AG08395 (cell line): ENCODE data around the gene MARCO.
"Not testable (repeated sequence)": the region's sequence is repeated elsewhere in the genome, so short reads cannot be mapped to it uniquely, and the experiment has no call there.

ENCODE experiments used
- DNase-seq: peaks from one replicate; pipeline ENCODE4 v3.0.0; 2012; ENCODE audit warnings: mixed read lengths, low spot score

MARCO gene

DNA sequence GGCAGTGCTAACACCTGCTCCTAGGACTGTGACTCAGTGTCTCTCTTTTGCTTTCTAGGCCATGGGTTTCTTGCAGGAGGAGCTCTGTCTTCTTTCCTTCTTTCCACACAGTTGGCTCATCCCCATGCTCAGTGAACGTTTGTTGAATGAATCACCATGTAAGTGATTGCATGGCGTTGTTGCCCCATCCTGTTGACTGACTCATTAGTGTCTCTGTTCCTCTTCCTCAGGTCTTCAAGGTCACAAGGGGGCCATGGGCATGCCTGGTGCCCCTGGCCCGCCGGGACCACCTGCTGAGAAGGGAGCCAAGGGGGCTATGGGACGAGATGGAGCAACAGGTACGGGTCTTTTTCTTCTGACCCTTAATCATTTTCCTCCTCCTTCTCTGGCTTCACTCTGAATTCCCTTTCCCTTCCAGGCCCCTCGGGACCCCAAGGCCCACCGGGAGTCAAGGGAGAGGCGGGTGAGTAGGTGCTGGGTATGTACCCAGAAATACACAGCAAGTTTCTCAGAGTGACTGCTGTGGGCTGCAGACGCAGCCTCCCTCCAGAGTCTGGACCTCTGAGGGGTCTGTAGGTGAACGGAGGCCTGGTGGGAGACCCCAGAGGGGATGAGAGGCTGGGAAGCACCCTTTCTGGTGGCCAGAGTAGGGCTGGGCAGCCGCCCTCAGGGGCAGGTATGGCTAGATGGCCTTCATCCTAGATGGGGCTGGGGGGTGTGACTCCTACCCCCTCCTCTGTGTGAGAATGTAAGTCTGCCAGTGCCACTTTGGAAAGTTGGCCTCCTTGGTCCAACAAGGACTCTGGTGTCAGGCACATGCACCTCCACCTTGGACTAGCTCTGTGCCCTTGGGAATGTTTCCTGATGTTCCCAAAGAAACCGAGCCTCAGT, 32.4 kb downstream of the MARCO start:
- peak; percentile 79 for DNase-seq

DNA sequence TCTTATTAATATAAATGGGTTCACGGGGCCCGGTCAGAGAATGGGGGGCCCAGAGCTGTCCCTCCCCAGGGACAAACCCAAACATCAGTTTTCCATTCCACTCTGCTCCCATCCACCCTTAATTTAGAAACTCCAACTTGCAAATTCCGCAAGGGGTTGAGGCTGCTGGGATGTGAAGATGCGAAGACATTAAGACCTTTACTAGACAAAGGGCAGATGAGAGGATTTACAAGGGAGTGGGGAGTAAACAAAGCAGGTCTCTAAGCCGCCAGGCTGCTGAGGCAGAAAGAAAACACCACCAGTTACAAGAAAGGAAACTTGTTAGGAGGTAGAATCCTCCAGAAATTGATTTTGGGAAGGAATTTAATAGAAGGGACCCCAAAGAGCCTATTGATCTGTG, 33.1 kb downstream of the MARCO start:
- no peak for DNase-seq

DNA sequence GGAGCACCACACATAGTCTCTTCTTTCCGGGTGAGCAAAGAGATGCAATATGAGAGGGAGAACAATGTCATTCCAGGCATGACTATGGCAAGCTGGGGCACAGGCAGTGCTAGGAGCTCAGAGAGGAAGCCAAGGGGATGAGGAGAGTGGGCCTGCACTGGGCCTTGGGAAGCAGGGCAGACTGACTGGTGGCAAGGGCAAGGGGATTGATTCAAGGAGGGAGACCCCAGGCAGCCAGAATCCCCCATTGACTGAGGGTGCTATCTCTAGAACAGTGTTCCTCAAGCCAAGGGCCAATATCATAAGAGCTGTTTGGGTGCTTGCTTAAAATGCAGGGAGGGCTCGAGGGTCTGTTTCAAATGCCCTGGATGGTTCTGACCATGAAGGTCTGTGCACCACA, 36.1 kb downstream of the MARCO start:
- DNase-seq = no peak

DNA sequence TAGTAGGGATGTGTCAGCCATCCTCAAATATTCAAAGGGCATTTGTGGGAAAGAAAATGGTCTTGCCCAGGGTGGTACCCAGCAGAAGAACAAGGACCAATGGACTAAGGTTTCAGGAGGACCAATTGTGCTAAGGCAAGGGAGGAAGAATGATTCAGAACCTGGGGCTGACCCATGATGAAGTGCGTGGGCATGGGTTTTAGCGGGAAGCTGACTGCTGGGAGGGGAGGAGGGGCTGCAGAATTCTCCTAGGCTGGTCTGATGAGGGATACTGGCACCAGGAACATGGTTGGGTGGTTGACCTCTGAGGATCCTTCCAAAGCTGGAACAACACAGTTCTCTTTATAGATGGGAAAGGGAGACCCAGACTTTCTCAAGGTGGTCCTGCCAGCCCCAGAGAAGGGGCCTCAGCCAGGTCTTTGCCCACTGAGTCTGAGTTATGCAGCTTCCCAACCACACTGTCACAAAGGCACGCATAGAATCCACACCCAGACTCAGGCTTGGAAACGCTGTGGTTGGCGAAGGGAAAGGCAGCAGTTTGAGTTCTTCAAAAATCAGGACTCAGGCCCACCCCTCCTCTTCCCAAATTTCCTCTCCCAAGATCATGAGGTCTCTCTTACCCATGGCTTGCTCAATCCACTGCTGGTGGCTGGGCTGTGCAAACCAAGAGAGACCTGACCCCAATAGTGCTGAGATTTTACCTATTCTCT, 37.3 kb downstream of the MARCO start:
- no peak for DNase-seq

DNA sequence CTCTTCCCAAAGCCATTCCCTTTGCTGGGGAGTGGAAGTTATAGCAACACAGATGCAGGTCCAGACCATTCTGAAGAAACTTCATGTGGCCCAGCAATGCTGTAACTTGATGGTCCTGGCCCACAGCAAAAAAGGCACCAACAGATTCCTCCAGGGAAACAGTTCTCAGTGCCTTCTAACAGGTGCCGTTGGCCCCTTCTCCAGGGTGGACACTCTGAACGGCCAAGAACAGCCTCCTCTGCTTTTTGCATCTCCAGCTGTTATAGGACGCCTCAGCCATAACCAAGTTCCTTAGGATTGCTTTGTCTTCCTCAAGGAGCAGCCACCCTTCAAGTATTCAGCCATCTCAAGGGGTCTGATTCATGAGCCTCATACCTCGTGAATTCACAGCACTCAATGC, 38.0 kb downstream of the MARCO start:
- no peak for DNase-seq

DNA sequence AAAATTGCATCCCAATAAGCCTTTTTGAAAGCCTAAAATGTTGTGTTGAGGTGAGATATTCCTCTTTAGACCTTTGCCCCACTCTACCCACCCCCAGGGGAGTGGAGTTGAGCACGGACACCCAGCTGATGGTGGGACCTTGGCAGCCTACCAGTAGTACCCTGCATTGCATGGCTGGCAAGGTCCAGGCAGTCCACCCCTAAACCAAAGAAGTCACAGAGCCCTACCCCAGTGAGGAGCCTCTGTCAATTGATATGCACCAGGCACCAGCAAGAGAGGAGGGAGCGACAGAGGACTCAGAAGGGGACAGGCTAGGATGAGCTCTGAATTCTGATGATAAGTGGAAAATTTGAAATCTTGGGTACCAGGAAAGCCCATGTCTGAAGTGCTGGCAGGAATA, 38.6 kb downstream of the MARCO start:
- DNase-seq = no peak

DNA sequence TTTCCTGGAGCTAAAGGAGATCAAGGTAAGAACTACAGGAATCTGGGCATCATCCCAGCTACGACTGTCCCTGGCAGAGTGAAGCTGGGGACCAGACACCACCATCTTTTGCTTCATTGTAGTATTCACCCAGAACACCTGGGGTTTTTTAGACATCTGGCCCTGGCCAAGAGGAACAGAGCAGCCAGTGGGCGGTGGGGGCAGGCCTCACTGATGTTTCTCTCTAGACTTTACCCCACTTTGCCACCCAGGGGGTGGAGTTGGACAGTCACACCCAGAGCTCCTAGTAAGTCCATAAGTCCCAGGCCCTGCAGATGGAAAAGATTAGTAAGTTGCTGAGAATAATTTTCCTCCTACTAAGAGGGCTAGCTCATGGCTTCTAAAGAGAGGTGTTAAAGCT, 39.6 kb downstream of the MARCO start:
- no peak for DNase-seq

DNA sequence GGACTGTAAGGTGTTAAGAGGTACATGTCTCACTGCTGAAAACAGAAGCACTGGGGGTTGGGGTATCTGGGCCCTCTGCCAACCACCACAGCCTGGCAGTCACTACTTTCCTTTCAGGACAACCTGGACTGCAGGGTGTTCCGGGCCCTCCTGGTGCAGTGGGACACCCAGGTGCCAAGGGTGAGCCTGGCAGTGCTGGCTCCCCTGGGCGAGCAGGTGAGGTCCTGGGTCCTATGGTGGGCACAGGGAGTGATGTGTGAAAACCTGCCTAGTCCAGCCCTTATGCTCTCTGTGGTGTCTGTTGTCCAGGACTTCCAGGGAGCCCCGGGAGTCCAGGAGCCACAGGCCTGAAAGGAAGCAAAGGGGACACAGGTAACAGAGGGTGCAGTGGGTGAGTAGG, 40.0 kb downstream of the MARCO start:
- DNase-seq = no peak

DNA sequence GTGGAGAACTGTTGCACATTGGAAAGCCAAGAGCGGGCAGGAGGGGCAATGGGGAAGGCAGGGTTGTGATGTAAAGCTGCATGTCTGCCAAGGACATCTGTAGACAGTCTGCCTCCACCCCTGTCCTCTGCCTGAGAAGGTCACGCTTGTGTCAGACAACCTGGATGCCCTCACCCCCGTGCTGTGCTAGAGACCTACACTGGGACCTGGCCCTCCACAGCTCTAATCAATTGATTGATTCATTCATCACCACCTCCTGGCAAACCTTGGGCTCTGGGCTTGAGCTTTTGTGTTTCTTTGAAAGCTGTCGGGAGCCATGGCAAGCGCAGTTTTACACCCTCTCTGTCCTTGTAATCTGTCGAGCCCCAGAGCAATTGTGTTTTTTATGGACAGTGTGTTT, 41.1 kb downstream of the MARCO start:
- no peak for DNase-seq

DNA sequence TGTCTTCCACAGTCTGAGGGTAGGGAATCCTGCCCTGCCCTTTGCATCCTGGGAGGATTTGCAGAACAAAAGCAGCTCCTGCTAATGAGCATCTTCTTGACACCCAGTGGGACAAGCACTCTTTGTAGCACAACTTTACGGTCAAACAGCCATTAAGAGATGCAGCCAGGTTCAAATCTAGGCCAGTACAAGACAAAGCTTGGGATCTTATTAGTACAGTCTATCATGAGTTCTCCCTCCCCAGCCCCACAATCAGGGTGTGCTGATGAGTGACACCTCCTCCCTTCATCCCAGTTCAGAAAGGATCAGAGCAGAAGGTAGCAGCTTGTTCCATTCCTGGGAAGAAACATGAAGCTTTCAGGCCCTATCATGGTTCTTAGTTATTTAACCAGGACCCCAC, 41.9 kb downstream of the MARCO start:
- no peak for DNase-seq

DNA sequence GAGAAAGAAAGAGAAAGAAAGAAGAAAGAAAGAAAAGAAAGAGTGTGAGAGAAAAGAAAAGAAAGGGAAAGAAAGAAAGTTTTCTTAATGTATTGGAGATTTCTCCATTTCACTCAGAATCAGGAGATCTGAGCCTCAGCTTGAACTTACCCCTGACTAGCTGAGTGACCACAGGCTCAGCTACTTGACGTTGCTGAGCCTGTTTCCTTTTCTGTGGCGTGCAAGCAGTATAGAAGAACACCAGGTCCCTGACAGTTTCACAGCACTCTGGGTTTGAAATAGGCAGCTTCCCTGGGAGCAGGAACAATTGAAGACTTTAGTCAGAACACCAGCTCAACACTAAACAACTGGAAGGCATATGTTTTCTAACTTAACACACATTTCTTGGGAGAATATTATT, 44.7 kb downstream of the MARCO start:
- no peak for DNase-seq

DNA sequence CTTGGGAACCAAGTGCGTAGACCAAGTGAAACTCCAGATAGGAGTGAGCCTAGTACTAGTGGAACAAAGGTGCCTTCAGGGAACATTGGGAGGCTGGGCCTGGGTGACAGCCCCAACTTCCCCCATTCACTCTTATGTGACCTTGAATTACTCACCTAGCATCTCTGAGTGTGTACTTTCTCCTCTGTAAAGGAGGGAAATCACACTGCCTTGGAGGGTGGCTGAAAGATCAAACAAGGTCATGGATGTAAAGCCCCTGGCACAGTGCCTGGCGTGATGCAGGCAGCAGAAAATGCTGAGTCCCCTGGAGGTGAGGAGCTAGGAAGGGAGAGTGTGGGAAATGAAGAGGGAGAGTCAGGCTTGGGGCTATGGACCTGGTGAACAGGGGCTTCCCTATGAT, 45.9 kb downstream of the MARCO start:
- no peak for DNase-seq

DNA sequence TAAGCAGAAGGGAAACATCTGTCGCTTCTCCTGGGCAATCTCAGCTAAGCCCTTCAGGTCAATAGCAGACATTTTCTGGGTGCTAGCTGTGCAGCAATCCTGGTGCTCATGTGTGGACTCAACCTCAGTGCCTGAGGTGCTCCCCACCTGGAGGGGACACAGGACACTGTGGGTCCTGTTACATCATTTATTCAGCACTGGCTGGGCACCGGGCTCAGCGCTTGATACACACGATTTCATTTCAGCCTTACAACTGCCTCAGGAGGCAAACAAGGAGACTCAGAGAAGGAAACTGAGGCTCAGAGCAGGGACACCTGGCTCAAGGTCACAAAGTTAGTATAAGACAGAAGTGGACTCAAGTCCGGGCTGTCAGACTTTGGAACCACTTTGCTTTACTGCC, 46.7 kb downstream of the MARCO start:
- DNase-seq = no peak

DNA sequence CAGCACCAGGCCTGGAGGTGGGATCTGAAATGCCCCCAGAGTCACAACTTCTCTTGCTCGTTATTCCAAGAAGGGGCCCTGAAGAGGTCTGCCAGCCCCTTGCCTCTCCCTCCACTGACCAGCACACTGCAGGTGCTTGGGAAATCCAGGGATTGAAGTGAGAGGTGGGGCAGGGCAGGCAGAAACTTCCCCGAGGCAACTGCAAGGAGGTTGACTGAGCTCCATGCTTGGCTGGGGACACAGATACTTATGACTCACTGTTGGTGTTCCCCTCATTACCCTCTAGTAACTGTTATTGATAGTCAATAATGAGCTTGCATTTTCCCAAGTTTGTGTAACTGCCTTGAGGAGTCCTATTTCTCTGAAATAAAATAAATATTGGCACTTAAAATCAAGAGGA, 47.5 kb downstream of the MARCO start:
- no peak for DNase-seq

DNA sequence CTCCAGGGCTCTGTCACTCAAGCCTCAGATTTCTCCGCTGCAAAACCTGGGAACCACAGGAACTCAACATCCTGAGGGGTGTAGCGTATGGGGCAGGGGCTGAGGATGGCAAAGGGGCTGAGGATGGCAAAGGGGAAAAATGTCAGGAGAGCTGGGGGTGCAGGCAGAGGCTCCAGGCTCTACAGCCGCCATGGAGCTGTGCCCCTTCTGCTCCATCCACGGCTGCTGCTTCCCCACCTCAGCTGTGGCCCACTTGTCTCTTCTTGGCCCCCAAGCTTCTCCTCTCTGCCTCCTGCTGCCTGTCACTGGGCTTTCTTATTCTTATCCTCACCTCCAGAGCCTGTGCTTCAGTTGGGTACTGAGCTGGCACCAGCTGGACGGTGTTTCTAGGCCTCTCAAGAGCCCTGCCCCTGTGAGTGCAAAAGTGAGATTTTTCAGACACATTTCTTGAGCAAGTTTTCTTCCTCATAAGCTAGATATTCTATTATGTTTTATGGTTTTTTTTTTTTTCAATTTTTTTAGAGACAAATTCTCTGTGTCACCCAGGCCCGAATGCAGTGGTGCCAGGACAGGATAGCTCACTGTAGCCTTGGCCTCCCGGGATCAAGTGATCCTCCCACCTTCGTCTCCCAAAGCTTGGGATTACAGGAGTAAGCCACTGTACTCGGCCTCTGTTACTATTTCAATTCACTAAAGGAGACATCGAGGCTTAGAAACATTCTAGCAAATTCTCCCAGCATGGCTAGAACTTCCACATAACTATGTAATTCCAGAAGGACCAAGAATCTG, 49.0 kb downstream of the MARCO start:
- no peak for DNase-seq

DNA sequence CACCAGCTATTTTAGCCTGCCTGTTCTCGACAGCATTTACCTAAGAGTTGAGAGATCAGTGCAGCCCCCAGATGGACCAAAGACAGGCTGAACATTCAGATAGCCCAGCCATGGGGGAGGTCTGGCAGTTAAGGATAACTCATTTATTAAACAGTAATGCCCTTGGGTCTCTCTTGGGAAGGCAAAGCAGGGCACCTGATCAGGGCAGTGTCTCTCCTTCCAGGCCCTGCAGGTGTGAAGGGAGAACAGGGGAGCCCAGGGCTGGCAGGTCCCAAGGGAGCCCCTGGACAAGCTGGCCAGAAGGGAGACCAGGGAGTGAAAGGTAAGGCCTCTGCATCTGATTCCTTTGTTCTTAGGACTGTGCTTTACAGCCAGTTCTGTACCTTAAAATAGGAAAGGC, 49.6 kb downstream of the MARCO start:
- no peak for DNase-seq

DNA sequence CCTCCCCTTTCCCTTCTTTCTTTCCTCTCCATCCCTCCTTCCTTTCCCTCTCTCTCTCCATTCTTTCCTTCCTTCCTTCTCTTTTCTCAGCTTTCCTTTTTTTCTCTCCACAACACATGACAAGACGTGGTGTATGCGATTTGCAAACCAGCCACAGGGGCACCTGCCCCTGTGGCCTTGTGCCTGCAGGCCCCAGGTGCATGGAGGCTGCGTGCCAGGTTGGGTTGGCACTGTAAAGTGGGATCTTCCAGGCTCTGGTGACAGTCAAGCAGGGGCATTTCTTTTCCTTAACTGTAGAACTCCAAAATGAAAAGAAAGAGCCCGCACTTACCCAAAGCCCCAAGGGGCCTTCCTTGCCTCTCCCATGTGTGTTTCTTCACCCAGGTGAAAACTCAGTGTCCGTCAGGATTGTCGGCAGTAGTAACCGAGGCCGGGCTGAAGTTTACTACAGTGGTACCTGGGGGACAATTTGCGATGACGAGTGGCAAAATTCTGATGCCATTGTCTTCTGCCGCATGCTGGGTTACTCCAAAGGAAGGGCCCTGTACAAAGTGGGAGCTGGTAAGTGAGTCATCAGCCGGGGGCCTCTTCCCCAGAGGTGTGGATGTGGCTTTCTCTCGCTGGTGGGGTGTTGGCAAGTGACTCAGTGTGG, 50.9 kb downstream of the MARCO start:
- no peak for DNase-seq

DNA sequence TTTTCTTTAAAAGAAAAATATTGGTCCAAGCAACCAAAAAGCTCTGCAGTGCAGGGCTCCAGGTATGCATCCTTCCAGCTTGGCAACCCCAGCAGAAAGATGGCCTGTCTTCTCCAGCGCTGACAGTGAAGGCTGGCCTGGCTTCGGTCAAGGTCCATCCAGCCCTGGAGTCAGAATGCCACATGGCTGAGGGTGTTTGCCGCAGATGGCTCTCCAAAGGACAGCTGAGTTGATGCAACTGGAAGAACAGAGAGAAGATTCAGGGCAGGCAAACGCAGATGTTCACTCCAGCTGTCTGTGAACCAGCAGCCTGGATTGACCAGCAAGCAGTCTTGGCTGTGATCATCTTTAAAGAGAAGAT, 51.4 kb downstream of the MARCO start:
- no peak for DNase-seq

DNA sequence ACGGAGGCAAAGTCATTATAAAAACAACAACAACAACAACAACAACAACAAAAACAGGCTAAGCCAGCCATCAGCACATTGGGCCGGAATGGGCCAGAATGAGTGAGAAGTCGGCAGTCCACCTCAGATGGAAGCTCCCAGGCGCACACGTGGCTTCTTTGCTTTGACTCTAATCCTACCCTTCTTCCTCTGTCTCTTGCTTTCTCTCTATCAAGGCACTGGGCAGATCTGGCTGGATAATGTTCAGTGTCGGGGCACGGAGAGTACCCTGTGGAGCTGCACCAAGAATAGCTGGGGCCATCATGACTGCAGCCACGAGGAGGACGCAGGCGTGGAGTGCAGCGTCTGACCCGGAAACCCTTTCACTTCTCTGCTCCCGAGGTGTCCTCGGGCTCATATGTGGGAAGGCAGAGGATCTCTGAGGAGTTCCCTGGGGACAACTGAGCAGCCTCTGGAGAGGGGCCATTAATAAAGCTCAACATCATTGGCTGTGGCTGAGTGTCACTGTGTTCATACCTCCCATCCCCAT, 52.2 kb downstream of the MARCO start:
- no peak for DNase-seq

DNA sequence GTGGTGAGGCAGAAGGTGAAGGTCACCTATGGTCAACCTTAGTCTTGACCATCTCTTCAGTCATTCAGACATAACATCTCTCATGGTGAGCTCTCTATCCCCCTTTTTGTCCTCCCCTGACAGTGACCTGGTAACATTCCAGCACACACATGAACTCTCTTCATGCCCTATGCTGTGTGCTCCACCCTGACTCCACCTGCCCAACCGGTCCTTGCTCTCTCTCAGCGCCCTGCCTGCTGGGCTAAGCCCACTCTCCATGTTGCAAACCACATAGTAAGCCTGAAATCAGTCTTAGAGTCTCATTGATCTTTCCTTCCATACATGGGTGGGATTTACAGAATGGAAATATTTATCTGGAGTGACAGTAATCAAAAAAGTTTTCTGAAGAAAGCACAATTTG, 52.8 kb downstream of the MARCO start:
- no peak for DNase-seq

DNA sequence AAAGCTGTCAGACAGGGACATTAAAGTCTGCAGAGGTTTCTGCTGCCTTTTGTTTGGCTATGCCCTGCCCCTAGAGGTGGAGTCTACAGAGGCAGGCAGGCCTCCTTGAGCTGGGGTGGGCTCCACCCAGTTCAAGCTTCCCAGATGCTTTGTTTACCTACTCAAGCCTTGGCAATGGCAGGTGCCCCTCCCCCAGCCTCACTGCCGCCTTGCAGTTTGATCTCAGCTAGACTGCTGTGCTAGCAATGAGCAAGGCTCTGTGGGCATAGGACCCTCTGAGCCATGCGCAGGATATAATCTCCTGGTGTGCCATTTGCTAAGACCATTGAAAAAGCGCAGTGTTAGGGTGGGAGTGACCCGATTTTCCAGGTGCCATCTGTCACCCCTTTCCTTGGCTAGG, 61.9 kb downstream of the MARCO start:
- DNase-seq = not testable (repeated sequence)

DNA sequence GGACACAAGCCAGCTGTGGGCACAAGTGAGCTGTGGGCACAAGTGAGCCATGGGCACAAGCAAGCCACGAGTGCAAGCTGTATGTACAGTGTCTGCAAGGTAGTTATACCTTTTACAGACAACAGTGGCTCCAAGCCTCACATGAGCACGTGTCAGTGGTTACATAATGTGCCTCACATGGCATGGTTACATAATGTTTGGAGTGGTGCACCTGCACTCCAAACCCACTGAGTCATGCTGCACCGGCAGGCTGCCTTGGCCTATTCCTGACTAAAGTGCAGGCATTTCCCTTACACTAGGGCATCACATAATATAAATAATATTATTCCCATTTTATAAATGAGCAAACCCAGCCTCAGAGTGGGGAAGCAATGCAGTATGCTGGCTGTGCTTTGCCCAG, 62.6 kb downstream of the MARCO start:
- no peak for DNase-seq
